GM18505 (cell line): ENCODE data around the gene TEX13D.

Source experiments
- ATAC-seq: cut with Tn5 transposase; IDR thresholded peaks from one replicate; pipeline ENCODE4 v1.9.1; 2021; ENCODE audit not compliant: unreplicated experiment
- POLR2A ChIP-seq: IDR thresholded peaks from 4 replicates; pipeline ENCODE4 v1.6.1; 2011; ENCODE audit warnings: borderline replicate concordance; ENCODE audit not compliant: insufficient read depth, insufficient read length; ENCODE audit errors: extremely low read depth

The TEX13D gene

DNA sequence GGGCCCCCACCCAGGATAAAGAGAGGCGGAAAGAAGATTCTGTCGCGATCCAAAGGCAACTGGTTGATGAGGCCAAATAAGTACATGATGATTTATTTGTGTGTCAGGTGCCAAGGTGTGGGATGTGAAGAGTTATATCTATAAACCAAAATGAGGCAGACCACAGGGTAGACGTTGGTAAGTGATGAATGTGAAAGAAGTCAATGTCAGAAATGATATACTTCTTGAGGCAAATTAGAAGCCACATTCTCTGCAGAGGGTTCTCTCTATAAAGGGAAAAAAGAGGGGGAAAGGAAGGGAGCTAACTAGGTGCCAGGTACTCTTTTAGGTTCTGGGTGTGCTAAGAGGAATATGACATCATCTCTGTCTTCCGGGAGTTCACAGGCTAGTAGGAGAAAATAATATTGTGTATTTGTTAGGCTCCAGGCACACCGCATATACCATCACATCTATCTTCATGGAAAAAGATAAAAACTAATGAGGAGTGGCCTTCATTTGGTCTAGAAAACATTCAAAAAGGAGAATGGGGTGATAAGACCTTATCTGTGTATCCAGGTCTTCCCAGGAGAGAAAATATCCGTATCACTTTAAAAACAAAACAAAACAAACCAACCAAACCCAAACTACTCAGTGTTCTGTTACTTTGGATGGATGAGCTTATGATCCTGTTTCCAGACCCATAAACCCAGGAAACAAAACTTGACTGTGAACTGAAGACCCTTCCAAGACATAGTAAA is 9.1 kb downstream of the TEX13D start:
- no peak for TF ChIP-seq POLR2A
- ATAC-seq, result no peak

- TF ChIP-seq POLR2A, result no peak
- no peak for ATAC-seq
These were observed 9.9 kb downstream of the TEX13D start for GRCh38 chrX:124342174-124342867.

DNA sequence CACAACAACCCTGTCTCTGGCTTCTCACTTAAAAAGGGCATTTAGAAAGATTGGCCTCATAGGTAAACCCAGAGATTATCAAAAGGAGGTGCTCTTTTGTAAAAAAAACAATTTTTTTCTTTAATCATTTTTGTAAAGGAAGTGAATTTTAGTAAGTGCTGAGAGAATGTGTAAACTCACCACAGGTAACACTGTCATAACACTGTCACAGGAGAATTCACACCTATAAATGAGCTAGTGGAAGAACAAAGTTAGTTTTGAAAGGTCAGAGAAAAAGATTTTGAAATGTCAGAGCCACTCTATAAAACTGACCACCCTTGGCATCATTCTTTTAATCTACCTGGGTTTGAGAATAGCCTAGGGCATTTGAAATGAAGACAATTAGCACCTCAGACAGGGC is 10.6 kb downstream of the TEX13D start:
- ATAC-seq, result no peak
- TF ChIP-seq POLR2A, result no peak

GRCh38 chrX:124344246-124344645 is 11.8 kb downstream of the TEX13D start:
- ATAC-seq, result no peak
- no peak for TF ChIP-seq POLR2A

DNA sequence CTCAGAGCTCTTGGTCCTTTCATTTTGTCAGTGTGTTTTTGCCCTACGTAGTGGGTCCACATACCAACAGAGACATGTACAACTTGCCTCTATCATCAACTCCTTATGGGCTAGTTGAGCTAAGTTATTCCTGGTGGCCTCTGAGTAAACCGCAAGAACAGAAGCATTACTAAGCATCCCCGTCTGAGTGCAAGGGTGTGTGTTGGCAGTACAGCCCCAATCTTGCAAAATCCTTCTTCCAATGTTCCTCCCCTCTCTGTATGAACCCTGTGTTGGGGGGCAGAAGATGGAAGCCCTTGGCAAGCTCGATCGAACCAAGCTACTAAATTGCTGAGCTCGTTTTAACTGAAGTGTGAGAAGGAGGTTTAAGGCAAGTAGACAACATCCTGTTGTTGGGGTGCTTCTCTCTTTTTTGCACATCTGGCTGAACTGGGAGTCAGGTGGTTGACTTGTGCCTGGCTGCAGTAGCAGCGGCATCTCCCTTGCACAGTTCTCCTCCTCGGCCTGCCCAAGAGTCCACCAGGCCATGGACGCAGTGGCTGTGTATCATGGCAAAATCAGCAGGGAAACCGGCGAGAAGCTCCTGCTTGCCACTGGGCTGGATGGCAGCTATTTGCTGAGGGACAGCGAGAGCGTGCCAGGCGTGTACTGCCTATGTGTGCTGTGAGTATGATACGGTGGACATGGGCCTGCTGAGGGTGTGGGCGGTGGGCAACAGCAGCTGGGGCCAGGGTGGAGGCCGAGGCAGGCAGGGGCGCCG is 13.8 kb downstream of the TEX13D start, which contains the start of gene SH2D1A:
SH2D1A (plus strand) TSS at position 447 of the 760 bp plus-strand sequence; CDS start at position 527, 80 bp downstream.
- ATAC-seq, result no peak
- no peak for TF ChIP-seq POLR2A

DNA sequence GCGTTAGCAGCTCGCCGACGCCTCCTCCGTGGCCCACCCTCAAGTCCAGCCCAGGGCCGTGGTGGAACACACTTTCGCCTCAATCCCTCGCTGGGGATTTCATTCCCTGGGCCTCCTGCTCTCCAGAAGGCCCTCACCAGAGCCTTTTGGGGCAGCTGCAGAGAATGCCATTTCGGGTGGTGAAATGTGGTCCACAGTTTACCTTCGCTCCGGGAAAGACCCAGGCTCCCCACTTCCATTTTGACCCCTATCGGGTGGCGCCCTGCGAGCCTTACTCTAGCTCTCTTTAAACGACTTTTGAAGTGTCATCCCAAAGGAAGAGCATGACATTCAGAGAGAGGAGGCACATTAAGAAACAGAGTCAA is 14.4 kb downstream of the TEX13D start:
- no peak for ATAC-seq

GRCh38 chrX:124347242-124347641 is 14.8 kb downstream of the TEX13D start:
- no peak for TF ChIP-seq POLR2A
- no peak for ATAC-seq

More for the DNA sequence above, 14.4 kb downstream of the TEX13D start:
- no peak for TF ChIP-seq POLR2A

DNA sequence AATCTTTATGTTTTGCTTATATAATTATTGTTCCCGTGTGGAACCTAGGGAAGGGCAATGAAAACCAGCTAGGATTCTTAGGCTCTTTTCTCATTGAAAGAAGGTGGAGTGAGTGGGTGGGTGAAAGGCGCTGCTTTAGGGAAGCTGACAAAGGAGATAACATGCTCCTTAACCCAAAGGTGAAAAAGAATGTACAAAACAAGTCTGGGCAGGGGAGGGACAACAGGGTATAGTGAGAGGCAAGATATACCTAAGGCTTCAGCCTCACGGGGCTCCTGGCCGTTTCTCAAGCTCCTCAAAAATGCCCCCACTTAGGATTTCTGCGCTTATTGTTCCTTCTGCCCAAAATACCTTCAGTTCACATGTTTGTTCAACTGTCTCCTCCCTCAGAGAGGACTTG is 15.7 kb downstream of the TEX13D start:
- no peak for TF ChIP-seq POLR2A
- no peak for ATAC-seq

DNA sequence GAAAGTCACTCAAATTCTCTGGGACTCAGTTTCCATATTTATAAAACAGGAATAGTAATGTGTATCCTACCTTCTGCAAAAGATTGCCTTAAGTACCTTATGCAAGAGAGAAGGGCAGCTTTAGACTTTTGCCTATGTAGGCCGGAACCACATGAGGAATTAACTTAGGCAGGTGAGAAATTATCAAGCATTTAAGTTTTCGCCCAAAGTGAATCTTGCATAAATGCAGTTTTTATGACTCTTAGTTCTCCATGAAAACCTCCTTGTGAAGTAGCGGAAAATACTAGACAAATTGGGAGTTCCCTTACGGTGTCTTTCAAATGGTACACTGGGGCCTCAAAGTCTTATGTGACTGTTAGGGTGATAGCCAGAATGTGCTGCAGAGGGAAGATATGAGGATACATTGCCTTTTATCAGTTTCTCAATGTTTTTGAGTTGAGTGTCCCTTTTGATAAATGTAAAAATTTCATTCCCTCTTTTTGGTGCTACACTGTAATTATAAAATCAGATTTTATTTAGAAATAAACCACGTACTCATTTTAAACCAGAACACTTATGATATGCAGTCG is 16.5 kb downstream of the TEX13D start:
- ATAC-seq, result no peak
- TF ChIP-seq POLR2A, result no peak

DNA sequence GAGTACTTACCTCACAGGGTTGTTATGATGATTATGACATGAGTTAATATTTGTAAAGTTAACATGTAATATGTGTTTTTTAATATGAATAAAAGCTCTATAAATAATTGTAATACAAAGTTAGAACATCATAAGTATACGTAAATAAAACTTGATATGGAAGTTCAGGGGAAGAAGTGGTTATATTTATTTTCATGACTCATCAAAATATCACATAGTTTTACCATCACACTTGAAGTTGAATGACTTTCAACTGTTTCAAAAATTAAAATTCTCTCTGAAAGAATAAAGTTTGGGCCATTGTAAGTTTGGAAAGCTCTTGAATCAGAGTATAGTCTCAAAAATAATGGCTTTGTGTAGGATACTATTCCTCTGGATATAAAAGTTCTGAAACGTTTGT is 22.2 kb downstream of the TEX13D start:
- no peak for ATAC-seq
- no peak for TF ChIP-seq POLR2A

DNA sequence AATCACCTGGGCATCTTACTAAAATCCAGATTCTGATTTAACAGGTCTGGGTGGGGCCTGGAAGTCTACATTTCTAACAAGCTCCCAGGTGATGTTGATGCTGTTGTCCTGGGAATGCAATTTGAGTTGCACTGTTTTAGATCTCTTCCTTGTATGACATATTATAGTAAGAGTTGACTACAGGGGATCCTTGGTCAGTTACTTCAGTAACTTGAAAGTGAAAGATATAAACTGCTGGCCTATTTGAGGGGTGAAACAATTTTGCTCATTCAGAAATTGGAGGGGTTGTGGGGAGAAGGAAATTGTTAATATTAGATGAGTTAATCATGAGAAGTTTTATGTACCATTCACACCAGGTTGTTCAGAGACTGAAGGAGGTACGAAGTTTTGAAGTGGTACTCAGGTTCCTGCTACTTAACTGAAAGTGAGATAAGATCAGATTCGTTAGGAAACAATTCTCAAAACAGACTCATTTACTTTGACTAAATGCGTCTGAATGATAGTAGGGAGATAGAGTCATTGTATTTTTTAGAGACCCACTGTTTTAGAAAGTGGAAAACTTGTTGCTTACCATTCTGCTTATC is 26.4 kb downstream of the TEX13D start:
- ATAC-seq, result no peak
- no peak for TF ChIP-seq POLR2A

DNA sequence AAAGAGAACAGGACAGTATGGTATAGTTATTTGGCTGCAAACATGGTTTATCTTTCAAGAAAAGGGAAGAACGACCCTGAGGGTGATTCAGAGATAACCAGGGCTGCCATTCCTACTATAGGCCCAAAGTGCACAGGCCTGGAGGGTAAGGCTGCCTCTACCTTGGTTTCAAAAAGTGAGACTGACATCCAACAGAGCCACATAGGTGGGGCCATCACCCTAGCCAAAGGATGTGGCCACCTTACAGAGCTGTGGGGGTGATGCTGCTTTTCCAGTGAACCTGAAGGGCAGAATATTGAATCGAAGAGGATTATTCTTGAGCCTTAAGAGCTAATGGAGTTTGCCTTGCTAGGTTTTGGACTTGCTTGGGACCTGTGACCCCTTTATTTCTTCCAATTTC is 29.6 kb downstream of the TEX13D start:
- no peak for TF ChIP-seq POLR2A
- ATAC-seq, result no peak

- no peak for TF ChIP-seq POLR2A
- ATAC-seq, result no peak
These were observed 30.3 kb downstream of the TEX13D start for GRCh38 chrX:124362761-124363160.
